WTC11 (cell line): Measurements from ENCODE around the gene ASMTL. TPM values are rescaled to one million over a fixed set of nuclear protein-coding genes. Genes with fewer than 3 reads are reported as not detected.

Experiments used
- ATAC-seq: fragments of 200-7000 bp; cut with Tn5 transposase; 2 replicates; pipeline ENCODE4 v1.10.0; 2021; ENCODE audit warnings: mild to moderate bottlenecking, moderate library complexity
- CTCF ChIA-PET: fragments of 300-600 bp; sonication (Branson Sonifier 250); formaldehyde crosslinking; loops from one replicate; lab custom pipeline; 2021; ENCODE audit warnings: antibody characterized with exemption; lab: Charles Lee
- POLR2A ChIA-PET: fragments of 350-600 bp; sonication (Branson Sonifier 250); formaldehyde crosslinking; loops from one replicate; lab custom pipeline; 2021; ENCODE audit warnings: antibody characterized with exemption; lab: Charles Lee
- DNase-seq: peaks from one replicate; pipeline ENCODE4 v3.0.0; 2021; ENCODE audit warnings: low spot score
- H3K27ac Mint-ChIP-seq: 2 replicates; pipeline ENCODE4 v1.8.0; 2021; ENCODE audit warnings: mixed read lengths
- H3K27me3 Mint-ChIP-seq: 2 replicates; pipeline ENCODE4 v1.8.0; 2021; ENCODE audit warnings: low read depth, mild to moderate bottlenecking, moderate library complexity, mixed read lengths
- H3K36me3 Mint-ChIP-seq: 2 replicates; pipeline ENCODE4 v1.8.0; 2021; ENCODE audit warnings: mixed read lengths
- H3K4me1 Mint-ChIP-seq: 2 replicates; pipeline ENCODE4 v1.8.0; 2022; ENCODE audit warnings: mixed read lengths
- H3K4me3 Mint-ChIP-seq: 2 replicates; pipeline ENCODE4 v1.8.0; 2021; ENCODE audit warnings: mild to moderate bottlenecking, moderate library complexity, mixed read lengths
- H3K9me3 Mint-ChIP-seq: 2 replicates; pipeline ENCODE4 v1.8.0; 2021; ENCODE audit warnings: mixed read lengths
- AFF4 ChIP-seq: sonication (generic); formaldehyde crosslinking; IDR thresholded peaks from 2 replicates; pipeline ENCODE4 v1.8.1; 2023; ENCODE audit warnings: mild to moderate bottlenecking, missing genetic modification reagents, borderline replicate concordance
- ATF1 ChIP-seq: sonication (generic); formaldehyde crosslinking; IDR thresholded peaks from 2 replicates; pipeline ENCODE4 v1.8.1; 2023; ENCODE audit warnings: mild to moderate bottlenecking, moderate library complexity, missing genetic modification reagents
- ELF4 ChIP-seq: sonication (generic); formaldehyde crosslinking; IDR thresholded peaks from 2 replicates; pipeline ENCODE4 v1.8.1; 2022; ENCODE audit warnings: low read depth, mild to moderate bottlenecking, moderate library complexity, missing genetic modification reagents
- ERG ChIP-seq: fragments of 250-450 bp; sonication (Bioruptor Pico); IDR thresholded peaks from 2 replicates; pipeline ENCODE4 v1.8.0; 2021; ENCODE audit warnings: mild to moderate bottlenecking
- ESRRA ChIP-seq: sonication (generic); formaldehyde crosslinking; IDR thresholded peaks from 2 replicates; pipeline ENCODE4 v1.8.1; 2022; ENCODE audit warnings: mild to moderate bottlenecking, missing genetic modification reagents, borderline replicate concordance
- GABPB1 ChIP-seq: sonication (generic); formaldehyde crosslinking; IDR thresholded peaks from 2 replicates; pipeline ENCODE4 v1.8.1; 2023; ENCODE audit warnings: mild to moderate bottlenecking, missing genetic modification reagents
- KAT7 ChIP-seq: sonication (generic); formaldehyde crosslinking; IDR thresholded peaks from 2 replicates; pipeline ENCODE4 v1.8.1; 2023; ENCODE audit warnings: missing genetic modification reagents, mild to moderate bottlenecking, borderline replicate concordance
- MXD4 ChIP-seq: fragments of 250-450 bp; sonication (Bioruptor Pico); IDR thresholded peaks from 2 replicates; pipeline ENCODE4 v1.8.0; 2021; ENCODE audit warnings: mild to moderate bottlenecking, moderate library complexity, borderline replicate concordance
- NFATC4 ChIP-seq: fragments of 250-450 bp; sonication (Bioruptor Pico); IDR thresholded peaks from 2 replicates; pipeline ENCODE4 v1.9.0; 2021; ENCODE audit warnings: mild to moderate bottlenecking
- NR3C1 ChIP-seq: sonication (generic); formaldehyde crosslinking; conservative IDR thresholded peaks from 2 replicates; pipeline ENCODE4 v1.8.1; 2023; ENCODE audit warnings: low read depth, mild to moderate bottlenecking, missing genetic modification reagents
- SMAD3 ChIP-seq: sonication (generic); formaldehyde crosslinking; IDR thresholded peaks from 2 replicates; pipeline ENCODE4 v1.8.0; 2022; ENCODE audit warnings: missing genetic modification reagents, mild to moderate bottlenecking, borderline replicate concordance
- TP53 ChIP-seq: sonication (generic); formaldehyde crosslinking; IDR thresholded peaks from 2 replicates; pipeline ENCODE4 v1.8.1; 2023; ENCODE audit warnings: mild to moderate bottlenecking, missing genetic modification reagents
- USF2 ChIP-seq: sonication (generic); formaldehyde crosslinking; IDR thresholded peaks from 2 replicates; pipeline ENCODE4 v1.8.1; 2023; ENCODE audit warnings: mild to moderate bottlenecking, missing genetic modification reagents, moderate library complexity
- ZBTB21 ChIP-seq: sonication (generic); formaldehyde crosslinking; IDR thresholded peaks from 2 replicates; pipeline ENCODE4 v1.8.1; 2023; ENCODE audit warnings: mild to moderate bottlenecking, missing genetic modification reagents, borderline replicate concordance
- ZBTB43 ChIP-seq: sonication (generic); formaldehyde crosslinking; IDR thresholded peaks from 2 replicates; pipeline ENCODE4 v1.8.1; 2023; ENCODE audit warnings: mild to moderate bottlenecking, missing genetic modification reagents
- ZNF138 ChIP-seq: sonication (generic); formaldehyde crosslinking; conservative IDR thresholded peaks from 2 replicates; pipeline ENCODE4 v1.8.1; 2022; ENCODE audit warnings: mild to moderate bottlenecking, moderate library complexity, missing genetic modification reagents
- ZNF219 ChIP-seq: sonication (generic); formaldehyde crosslinking; IDR thresholded peaks from 2 replicates; pipeline ENCODE4 v1.8.0; 2023; ENCODE audit warnings: missing genetic modification reagents, mild to moderate bottlenecking, borderline replicate concordance
- ZNF232 ChIP-seq: sonication (generic); formaldehyde crosslinking; IDR thresholded peaks from 2 replicates; pipeline ENCODE4 v1.8.0; 2022; ENCODE audit warnings: mild to moderate bottlenecking, missing genetic modification reagents
- ZNF263 ChIP-seq: sonication (generic); formaldehyde crosslinking; IDR thresholded peaks from 2 replicates; pipeline ENCODE4 v1.8.1; 2022; ENCODE audit warnings: low read depth, mild to moderate bottlenecking, moderate library complexity, missing genetic modification reagents
- ZNF281 ChIP-seq: sonication (generic); formaldehyde crosslinking; IDR thresholded peaks from 2 replicates; pipeline ENCODE4 v1.8.0; 2023; ENCODE audit warnings: mild to moderate bottlenecking, missing genetic modification reagents
- ZNF423 ChIP-seq: fragments of 250-450 bp; sonication (Bioruptor Pico); IDR thresholded peaks from 2 replicates; pipeline ENCODE4 v2.1.2; 2022; ENCODE audit warnings: mild to moderate bottlenecking, moderate library complexity
- ZSCAN18 ChIP-seq: fragments of 250-450 bp; sonication (Bioruptor Pico); IDR thresholded peaks from 2 replicates; pipeline ENCODE4 v2.1.2; 2022; ENCODE audit warnings: mild to moderate bottlenecking, moderate library complexity
- total RNA-seq: library from RNA; stranded (reverse); gene quantifications from 3 replicates; pipeline ENCODE4 v1.2.3, GENCODE V29; 2021

Gene ASMTL
- total RNA-seq, 1 experiment from 2014 or later = 70.6 TPM

GRCh38 chrX:1442016-1442665 lies 10.6 kb downstream of the ASMTL start (continued):
- TF ChIP-seq ERG (CRISPR knock-in tag) (no peak), ZNF263 (CRISPR knock-in tag) (no peak), NFATC4 (no peak), GABPB1 (CRISPR knock-in tag) (no peak), ZBTB43 (CRISPR knock-in tag) (no peak)
- TF ChIP-seq, all 79 proteins: peak for 0

GRCh38 chrX:1440506-1440905 lies 12.2 kb downstream of the ASMTL start:
- Mint-ChIP-seq H3K36me3 (peaks cover 64% of the 10 kb centered on the region), H3K4me3 (no peak overlapping the region)

GRCh38 chrX:1435241-1435895 lies 17.3 kb downstream of the ASMTL start:
- no peaks in the 10 kb centered on the region; the same call in 1 of the 2 replicates for H3K4me1 Mint-ChIP-seq
- H3K4me3 Mint-ChIP-seq = no peak overlapping the region
- H3K9me3 Mint-ChIP-seq = peaks cover 9% of the 10 kb centered on the region; the same call in 1 of the 2 replicates
- ATAC-seq = no peak
- peaks cover 44% of the 10 kb centered on the region for H3K36me3 Mint-ChIP-seq
- DNase-seq = peak; percentile 7
- no peak overlapping the region for H3K27ac Mint-ChIP-seq
- ChIA-PET CTCF (no interaction called here), POLR2A (no interaction called here)
- no peaks in the 10 kb centered on the region for H3K27me3 Mint-ChIP-seq
- no peak for TF ChIP-seq MXD4 (CRISPR knock-in tag)
- no peak for TF ChIP-seq NR3C1
- no peak for TF ChIP-seq SMAD3 (CRISPR knock-in tag)
- TF ChIP-seq ATF1 (CRISPR knock-in tag) = no peak
- TF ChIP-seq ESRRA = no peak
- no peak for TF ChIP-seq ZNF232 (CRISPR knock-in tag)
- no peak for TF ChIP-seq ZNF219 (CRISPR knock-in tag)
- no peak for TF ChIP-seq AFF4 (CRISPR knock-in tag)
- TF ChIP-seq ZSCAN18 = no peak
- no peak for TF ChIP-seq ZNF423
- no peak for TF ChIP-seq ELF4 (CRISPR knock-in tag)
- no peak for TF ChIP-seq ZBTB21
- no peak for TF ChIP-seq ZNF138 (CRISPR knock-in tag)
- TF ChIP-seq USF2 (CRISPR knock-in tag) = no peak
- TF ChIP-seq ZNF281 (CRISPR knock-in tag) = no peak

More at GRCh38 chrX:1440506-1440905, 12.2 kb downstream of the ASMTL start:
- DNase-seq = peak; percentile 6
- TF ChIP-seq KAT7 (no peak), TP53 (CRISPR knock-in tag) (no peak)
- Mint-ChIP-seq H3K27ac (no peak overlapping the region), H3K4me1 (no peaks in the 10 kb centered on the region), H3K9me3 (peaks cover 32% of the 10 kb centered on the region), H3K27me3 (no peaks in the 10 kb centered on the region)
- ChIA-PET CTCF (no interaction called here), POLR2A (no interaction called here)
- no peak for ATAC-seq
